GM23338 (cell line): Measurements from ENCODE around the gene FNDC10.

Experiments used
- CTCF ChIP-seq, 2 experiments: fragments of 200-600 bp in 1 of 2; sonication (generic) in 1 of 2; conservative IDR thresholded peaks; 2 replicates each; pipeline versions ENCODE4 v1.5.1 to v1.6.1; 2016 to 2017; ENCODE audit warnings: antibody characterized with exemption in 2 of 2, low read depth in 2 of 2, mild to moderate bottlenecking in 2 of 2, moderate library complexity in 1 of 2
- POLR2AphosphoS5 ChIP-seq: IDR thresholded peaks from 2 replicates; pipeline ENCODE4 v1.6.1; 2016; ENCODE audit warnings: antibody characterized with exemption, low read depth
- REST ChIP-seq: IDR thresholded peaks from one replicate; pipeline ENCODE4 v1.6.1; 2018; ENCODE audit warnings: antibody characterized with exemption; ENCODE audit not compliant: unreplicated experiment

GRCh38 chr1:1563688-1564087, 36.2 kb downstream of the FNDC10 start:
- no peak for TF ChIP-seq CTCF (conservative IDR thresholded peaks at IDR 0.05; ENCODE audit: low read depth in 2 of 2)
- TF ChIP-seq REST: no peak
- TF ChIP-seq POLR2AphosphoS5: no peak
